OCI-LY3 (cell line): ENCODE results near the gene PKP3.

ENCODE experiments used
- H2AFZ ChIP-seq: fragments of 200-600, 300-600 bp; shearing (Covaris generic); 2 replicates; pipeline ENCODE4 v1.6.0; 2014; ENCODE audit warnings: antibody characterized with exemption, low read depth, low read length
- H3K27ac ChIP-seq: fragments of 200-600, 300-600 bp; sonication (generic); 2 replicates; pipeline ENCODE4 v1.5.1; 2014; ENCODE audit warnings: mild to moderate bottlenecking, low read length, moderate library complexity, mixed read lengths
- H3K27me3 ChIP-seq: fragments of 200-600, 300-600 bp; sonication (generic); 2 replicates; pipeline ENCODE4 v1.6.1; 2014; ENCODE audit warnings: low read depth, low read length, mixed read lengths
- H3K36me3 ChIP-seq: fragments of 200-600, 300-600 bp; sonication (generic); replicated peaks from 2 replicates; pipeline ENCODE3; 2014; ENCODE audit warnings: low read depth, low read length, mixed read lengths
- H3K4me1 ChIP-seq: fragments of 300-600, 200-600 bp; sonication (generic); 2 replicates; pipeline ENCODE4 v1.6.1; 2014; ENCODE audit warnings: low read length, mixed read lengths
- H3K4me2 ChIP-seq: fragments of 200-600, 300-600 bp; sonication (generic); 2 replicates; pipeline ENCODE4 v1.6.1; 2014; ENCODE audit warnings: low read length, mixed read lengths
- H3K4me3 ChIP-seq: fragments of 300-600, 200-600 bp; sonication (generic); 2 replicates; pipeline ENCODE4 v1.5.1; 2014; ENCODE audit warnings: antibody characterized with exemption, mild to moderate bottlenecking, low read length, moderate library complexity
- H3K79me2 ChIP-seq: fragments of 300-600, 200-600 bp; shearing (Covaris generic); 2 replicates; pipeline ENCODE4 v1.6.1; 2014; ENCODE audit warnings: mild to moderate bottlenecking, low read length, mixed read lengths
- H3K9ac ChIP-seq: fragments of 300-600, 200-600 bp; shearing (Covaris generic); 2 replicates; pipeline ENCODE4 v1.6.0; 2014; ENCODE audit warnings: mild to moderate bottlenecking, low read length, moderate library complexity
- H3K9me3 ChIP-seq: fragments of 200-600, 300-600 bp; shearing (Covaris generic); 2 replicates; pipeline ENCODE4 v1.6.1; 2014; ENCODE audit warnings: low read length, mixed read lengths; ENCODE audit not compliant: insufficient read depth
- H4K20me1 ChIP-seq: fragments of 200-600, 300-600 bp; sonication (generic); 2 replicates; pipeline ENCODE4 v1.6.1; 2016; ENCODE audit warnings: low read length, mixed read lengths; ENCODE audit not compliant: insufficient read depth
- EZH2phosphoT487 ChIP-seq: fragments of 200-600 bp; shearing (Covaris generic); IDR thresholded peaks from 2 replicates; pipeline ENCODE4 v1.6.1; 2018; ENCODE audit warnings: antibody characterized with exemption, mixed run types, low read depth
- TF ChIP-seq, protein P1 (sequence below): fragments of 200-600, 300-600 bp; sonication (generic); IDR thresholded peaks from 2 replicates; pipeline ENCODE4 v1.5.1; 2014; ENCODE audit warnings: antibody characterized with exemption, low read length, low read depth

The PKP3 gene

DNA sequence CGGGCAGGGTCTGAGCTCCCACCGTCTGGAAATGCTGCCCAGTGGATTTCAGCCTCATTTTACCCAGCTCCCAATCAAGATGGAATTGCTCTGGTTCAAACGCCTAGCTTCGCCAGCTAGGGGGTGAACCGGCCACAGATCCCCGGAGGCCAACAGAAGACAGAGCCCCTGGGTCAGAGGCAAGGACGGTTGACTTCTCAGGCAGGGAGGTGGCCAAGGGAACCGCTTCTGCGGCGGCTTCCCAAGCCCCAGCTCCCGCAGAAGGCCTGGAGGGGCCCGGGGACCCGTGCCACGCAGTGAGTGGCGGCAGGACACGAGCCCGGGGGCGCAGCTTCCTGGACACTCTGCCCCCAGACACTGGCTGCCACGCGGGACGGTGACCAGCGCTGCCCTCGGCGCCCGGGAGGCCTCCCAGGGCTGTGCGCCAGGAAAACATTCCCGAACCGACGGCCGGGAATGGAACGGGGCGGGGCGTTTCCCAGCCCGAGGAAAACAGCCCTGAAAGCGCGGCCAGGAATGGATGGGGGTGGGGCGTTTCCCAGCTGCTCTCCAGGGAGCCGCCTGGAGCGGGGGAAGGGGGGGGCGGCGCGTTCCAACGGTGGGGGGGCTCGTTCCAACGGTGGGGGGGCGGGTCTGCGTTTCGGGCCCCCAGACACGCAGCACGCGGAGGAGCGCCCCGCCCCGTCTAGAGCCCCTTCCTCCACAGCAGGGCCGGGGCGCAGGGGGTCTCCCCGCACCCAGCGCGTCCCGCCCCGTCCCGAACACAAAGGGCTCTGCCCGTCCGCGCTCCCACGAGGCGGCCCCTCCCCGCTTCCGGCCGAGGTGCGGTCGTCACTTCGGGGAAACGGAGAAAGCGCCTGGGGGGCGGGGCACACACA lies 38.2 kb upstream of the PKP3 start:
- peak overlapping the region; percentile 91 for H3K9ac ChIP-seq

DNA sequence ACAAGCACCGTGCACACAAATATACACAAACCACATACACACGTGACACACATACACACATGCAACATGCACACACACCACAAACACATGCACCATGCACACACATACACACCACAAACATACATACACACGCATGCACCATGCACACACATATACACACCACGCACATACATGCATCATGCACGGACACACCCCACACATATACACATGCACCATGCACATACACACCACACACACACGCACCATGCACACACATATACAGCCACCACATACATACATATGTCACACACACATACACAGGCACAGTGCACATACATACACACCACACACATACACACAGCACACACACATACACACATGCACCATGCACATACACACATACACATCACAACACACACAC lies 37.4 kb upstream of the PKP3 start:
- peaks cover 16% of the 10 kb centered on the region for H3K4me1 ChIP-seq
- H4K20me1 ChIP-seq = no peaks in the 10 kb centered on the region
- no peak overlapping the region for H2AFZ ChIP-seq
- H3K27ac ChIP-seq = no peak overlapping the region
- TF ChIP-seq, protein P1, sequence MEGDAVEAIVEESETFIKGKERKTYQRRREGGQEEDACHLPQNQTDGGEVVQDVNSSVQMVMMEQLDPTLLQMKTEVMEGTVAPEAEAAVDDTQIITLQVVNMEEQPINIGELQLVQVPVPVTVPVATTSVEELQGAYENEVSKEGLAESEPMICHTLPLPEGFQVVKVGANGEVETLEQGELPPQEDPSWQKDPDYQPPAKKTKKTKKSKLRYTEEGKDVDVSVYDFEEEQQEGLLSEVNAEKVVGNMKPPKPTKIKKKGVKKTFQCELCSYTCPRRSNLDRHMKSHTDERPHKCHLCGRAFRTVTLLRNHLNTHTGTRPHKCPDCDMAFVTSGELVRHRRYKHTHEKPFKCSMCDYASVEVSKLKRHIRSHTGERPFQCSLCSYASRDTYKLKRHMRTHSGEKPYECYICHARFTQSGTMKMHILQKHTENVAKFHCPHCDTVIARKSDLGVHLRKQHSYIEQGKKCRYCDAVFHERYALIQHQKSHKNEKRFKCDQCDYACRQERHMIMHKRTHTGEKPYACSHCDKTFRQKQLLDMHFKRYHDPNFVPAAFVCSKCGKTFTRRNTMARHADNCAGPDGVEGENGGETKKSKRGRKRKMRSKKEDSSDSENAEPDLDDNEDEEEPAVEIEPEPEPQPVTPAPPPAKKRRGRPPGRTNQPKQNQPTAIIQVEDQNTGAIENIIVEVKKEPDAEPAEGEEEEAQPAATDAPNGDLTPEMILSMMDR = no peak
- TF ChIP-seq EZH2phosphoT487 = no peak
- H3K9ac ChIP-seq = no peak overlapping the region
- no peaks in the 10 kb centered on the region for H3K36me3 ChIP-seq
- no peak overlapping the region for H3K4me3 ChIP-seq
- H3K9me3 ChIP-seq = no peaks in the 10 kb centered on the region
- no peaks in the 10 kb centered on the region for H3K79me2 ChIP-seq
- H3K27me3 ChIP-seq = 0 out of 2 replicates have a peak, but pooled peaks cover 2% of the 10 kb centered on the region
- no peak overlapping the region for H3K4me2 ChIP-seq

More for the DNA sequence above, 38.2 kb upstream of the PKP3 start:
- no peaks in the 10 kb centered on the region for H4K20me1 ChIP-seq
- no peaks in the 10 kb centered on the region for H3K36me3 ChIP-seq
- H3K27me3 ChIP-seq = 0 out of 2 replicates have a peak, but pooled peaks cover 2% of the 10 kb centered on the region
- peak overlapping the region; percentile 89 for H3K4me2 ChIP-seq
- no peak overlapping the region; the same call in 1 of the 2 replicates for H2AFZ ChIP-seq
- peaks cover 22% of the 10 kb centered on the region for H3K4me1 ChIP-seq
- TF ChIP-seq EZH2phosphoT487 = no peak
- TF ChIP-seq, protein P1 = no peak
- peak overlapping the region; percentile 86 for H3K4me3 ChIP-seq
- H3K9me3 ChIP-seq = no peaks in the 10 kb centered on the region
- H3K79me2 ChIP-seq = no peaks in the 10 kb centered on the region
- peak overlapping the region; percentile 68 for H3K27ac ChIP-seq

DNA sequence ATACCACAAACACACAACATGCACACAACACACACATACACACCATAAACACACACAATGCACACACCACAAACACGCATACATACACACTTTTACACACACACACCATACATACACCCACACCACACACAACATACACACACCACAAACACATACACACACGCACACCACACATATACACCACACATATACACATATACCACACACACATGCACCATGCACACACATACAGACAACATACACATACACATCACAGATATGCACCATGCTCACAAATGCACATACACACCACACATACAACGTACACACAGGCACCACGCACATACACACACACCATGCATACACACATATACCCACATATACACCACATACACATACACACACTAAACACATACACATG lies 36.4 kb upstream of the PKP3 start:
- Histone ChIP-seq H3K4me1 (peaks cover 16% of the 10 kb centered on the region), H3K4me3 (no peak overlapping the region)

More for the DNA sequence above, 36.4 kb upstream of the PKP3 start:
- no peaks in the 10 kb centered on the region for H3K36me3 ChIP-seq
- no peak for TF ChIP-seq EZH2phosphoT487
- TF ChIP-seq, protein P1 = no peak
- H3K9ac ChIP-seq = no peak overlapping the region
- H3K4me2 ChIP-seq = no peak overlapping the region
- H3K27me3 ChIP-seq = 0 out of 2 replicates have a peak, but pooled peaks cover 2% of the 10 kb centered on the region
- no peaks in the 10 kb centered on the region for H3K9me3 ChIP-seq
- H2AFZ ChIP-seq = no peak overlapping the region
- H3K27ac ChIP-seq = no peak overlapping the region
- H4K20me1 ChIP-seq = no peaks in the 10 kb centered on the region
- no peaks in the 10 kb centered on the region for H3K79me2 ChIP-seq
